Activated CD4-positive, alpha-beta T cell treated with anti-CD3 and anti-CD28 coated beads, Interleukin-2, Interleukin-6, amounts not matched to agents 100 ng/mL and 50 ng/mL, durations not matched to agents 16 hours and 8 hours (primary cell): ENCODE results near the gene BCL7A.
"Not testable (repeated sequence)": the region's sequence is repeated elsewhere in the genome, so short reads cannot be mapped to it uniquely, and the experiment has no call there.

ENCODE experiments used
- DNase-seq: peaks from one replicate; pipeline ENCODE4 v3.0.0-alpha.2; 2020

Gene BCL7A

DNA sequence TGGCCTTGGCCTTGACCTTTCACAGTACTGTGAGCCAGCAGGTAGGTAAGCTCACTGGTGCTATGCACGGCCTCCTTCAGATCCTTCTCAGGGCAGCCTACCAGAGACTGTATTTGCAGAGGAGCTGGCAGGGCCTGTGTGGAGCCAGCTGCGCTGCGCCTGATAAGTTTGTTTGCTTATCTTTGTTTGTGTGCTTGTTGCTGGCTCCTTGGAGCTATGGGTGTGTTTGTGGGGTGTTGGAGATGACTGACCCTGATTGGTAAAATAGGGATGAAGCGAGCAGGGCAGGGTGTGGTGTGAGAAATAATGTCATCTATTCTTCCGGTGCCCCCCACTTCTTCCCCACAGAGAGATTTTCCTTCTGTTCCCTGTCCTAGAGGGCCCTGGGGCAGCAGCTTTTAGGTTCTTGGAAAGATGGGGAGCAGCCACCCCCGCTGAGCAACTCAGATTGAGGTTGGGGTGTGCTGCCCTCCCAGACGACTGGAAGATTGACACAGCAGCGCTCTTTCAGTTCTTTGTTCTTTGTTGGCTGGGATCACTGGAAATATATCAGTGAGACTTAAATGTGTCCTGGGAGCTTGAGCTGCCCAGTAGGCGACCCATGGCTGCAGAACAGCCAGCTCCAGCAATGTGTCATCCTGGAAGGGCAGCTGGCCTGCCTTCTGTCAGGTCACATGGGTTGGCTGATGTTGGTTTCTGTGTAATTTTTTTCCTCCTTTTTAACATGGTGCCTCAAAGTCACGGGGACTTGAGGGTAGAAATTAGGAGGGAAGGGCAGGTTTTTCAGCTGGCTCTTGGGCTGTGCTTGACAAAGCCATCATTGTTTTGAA lies 76.5 kb downstream of the BCL7A start:
- DNase-seq, result no peak

- no peak for DNase-seq
Measured at GRCh38 chr12:122099280-122099749, 77.6 kb downstream of the BCL7A start.

DNA sequence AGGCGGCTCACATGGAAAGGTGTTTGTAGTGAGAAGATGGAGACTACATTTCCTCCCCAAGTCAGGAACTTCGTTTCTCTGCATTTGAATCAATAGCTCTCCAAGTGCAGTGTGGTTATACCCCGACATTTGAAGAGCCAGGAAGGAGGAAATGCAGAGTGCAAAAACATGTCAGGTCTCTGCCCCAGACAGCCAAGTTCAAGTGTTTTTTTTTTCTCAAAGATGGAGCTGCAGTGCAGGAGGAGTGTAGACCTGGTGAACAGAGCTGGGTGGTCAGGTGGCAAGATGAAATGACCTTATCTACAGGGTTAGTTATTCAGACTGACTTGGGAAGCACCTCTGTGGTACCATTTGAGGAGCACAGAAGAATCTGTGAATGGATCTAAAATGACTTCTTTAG lies 78.2 kb downstream of the BCL7A start:
- no peak for DNase-seq

DNA sequence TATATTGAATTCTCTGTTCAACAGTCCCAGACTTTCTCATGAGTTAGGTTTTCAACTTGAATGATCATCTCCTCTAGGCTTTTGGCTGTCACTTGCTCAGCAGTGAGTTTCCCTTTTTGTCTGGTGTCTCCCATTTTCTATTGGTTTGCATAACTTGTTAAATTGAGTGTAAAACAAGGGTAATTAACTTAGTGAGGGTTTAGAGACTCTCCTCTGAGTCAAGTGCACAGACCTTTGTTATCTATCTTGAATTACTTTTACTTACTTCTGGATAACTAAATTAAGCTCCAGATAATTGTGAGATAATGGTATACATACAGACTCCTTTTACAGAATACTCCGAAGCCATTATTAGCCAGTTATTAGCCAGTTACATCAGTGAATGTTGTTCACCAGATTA lies 78.9 kb downstream of the BCL7A start:
- DNase-seq, result no peak

GRCh38 chr12:122102331-122102730 lies 80.6 kb downstream of the BCL7A start:
- DNase-seq, result no peak

DNA sequence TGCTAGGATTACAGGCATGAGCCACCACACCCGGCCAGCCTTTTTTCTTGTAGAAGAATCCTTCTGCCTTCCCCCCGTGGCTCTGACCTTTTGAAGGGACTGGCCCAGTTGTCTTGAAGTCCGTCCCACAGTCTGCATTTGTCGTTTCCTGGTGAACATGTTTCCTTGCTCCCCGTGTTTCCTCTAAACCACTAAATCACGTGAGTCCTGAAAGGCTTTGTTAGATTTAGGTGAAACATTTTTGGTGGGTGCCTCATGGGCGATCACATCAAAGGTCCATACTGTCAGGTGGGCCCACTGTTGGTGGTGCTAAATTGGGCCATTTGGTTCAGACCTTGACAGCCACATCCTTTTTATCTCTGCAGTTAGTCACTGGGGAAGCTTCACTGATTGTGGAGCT lies 83.2 kb downstream of the BCL7A start:
- DNase-seq, result no peak

DNA sequence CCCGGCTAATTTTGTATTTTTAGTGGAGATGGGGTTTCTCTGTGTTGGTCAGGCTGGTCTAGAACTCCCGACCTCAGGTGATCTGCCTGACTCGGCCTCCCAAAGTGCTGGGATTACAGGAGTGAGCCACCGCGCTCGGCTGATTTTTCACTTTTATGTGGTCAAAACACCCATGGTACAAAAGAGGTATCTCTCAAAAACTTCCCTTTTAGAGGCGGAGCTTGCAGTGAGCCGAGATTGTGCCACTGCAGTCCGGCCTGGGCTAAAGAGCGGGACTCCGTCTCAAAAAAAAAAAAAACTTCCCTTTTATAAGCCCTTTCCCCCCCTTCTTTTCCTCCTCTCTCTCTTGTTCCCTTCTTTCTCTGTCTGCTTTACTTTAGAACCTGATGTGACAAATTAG lies 83.8 kb downstream of the BCL7A start:
- DNase-seq, result not testable (repeated sequence)

GRCh38 chr12:122106843-122107242 lies 85.2 kb downstream of the BCL7A start:
- no peak for DNase-seq

DNA sequence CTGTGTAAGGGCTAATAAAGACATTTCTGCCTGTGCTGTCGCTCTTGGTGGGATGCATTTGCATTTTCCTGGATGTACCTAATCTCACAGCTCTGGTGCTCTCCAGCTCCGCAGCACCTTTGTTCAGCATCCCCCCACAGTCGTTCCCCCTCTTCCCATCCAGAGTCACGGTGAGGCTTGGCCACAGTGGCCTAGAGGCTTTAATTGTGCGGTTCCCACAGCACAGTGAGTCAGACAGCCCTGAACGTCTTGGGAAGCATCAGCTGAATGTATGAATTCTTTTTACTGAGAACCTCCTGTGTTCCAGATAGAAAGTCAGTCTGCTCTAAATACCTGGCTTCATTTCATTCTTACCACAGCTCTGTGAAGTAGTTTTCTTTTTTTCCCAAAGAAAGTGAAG lies 85.6 kb downstream of the BCL7A start:
- DNase-seq, result no peak

GRCh38 chr12:122111089-122111641 lies 89.5 kb downstream of the BCL7A start:
- no peak for DNase-seq
